Erythroblast (primary cell): ENCODE measurements around the gene CD58.

Experiments used
- GATA1 ChIP-seq: IDR thresholded peaks from 2 replicates; pipeline ENCODE4 v1.6.1; 2011; ENCODE audit warnings: low read depth, mild to moderate bottlenecking, control low read depth, low read length, moderate library complexity
- POLR2A ChIP-seq: IDR thresholded peaks from 2 replicates; pipeline ENCODE4 v1.6.1; 2011; ENCODE audit warnings: mild to moderate bottlenecking, low read length

- TF ChIP-seq POLR2A (no peak), GATA1 (no peak)
Measured at GRCh38 chr1:116490588-116490987, 80.2 kb downstream of the CD58 start.
